GM19025 (cell line): ENCODE results near the gene ATG13.
A peak's percentile ranks its signal among the peaks of the same experiment; 100 is the strongest.
"Not testable (repeated sequence)": the region's sequence is repeated elsewhere in the genome, so short reads cannot be mapped to it uniquely, and the experiment has no call there.

Experiments used
- ATAC-seq: cut with Tn5 transposase; IDR thresholded peaks from one replicate; pipeline ENCODE4 v1.9.1; 2021; ENCODE audit warnings: mild to moderate bottlenecking, low read depth, moderate library complexity; ENCODE audit not compliant: unreplicated experiment

The ATG13 gene

DNA sequence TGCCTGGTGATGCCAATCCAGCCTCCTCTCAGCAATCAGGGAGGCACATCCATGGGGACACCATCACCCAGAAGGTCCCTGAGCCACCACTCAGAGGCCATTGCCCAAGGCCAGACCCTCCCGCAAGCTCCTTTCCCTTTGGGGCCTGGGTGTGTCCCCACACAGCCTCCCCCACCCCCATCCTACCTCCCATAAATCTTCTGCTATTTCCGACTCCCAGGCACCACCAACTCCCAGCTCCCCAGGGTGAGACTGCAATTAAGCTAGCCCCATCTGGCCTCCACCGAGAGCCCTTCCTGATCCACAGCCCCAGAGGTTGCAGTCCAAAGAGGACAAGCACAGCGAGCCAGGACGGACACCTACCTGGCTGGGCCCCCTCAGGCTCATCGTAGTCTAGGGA, 76.7 kb downstream of the ATG13 start:
- no peak for ATAC-seq

GRCh38 chr11:46694607-46695006, 77.3 kb downstream of the ATG13 start:
- no peak for ATAC-seq

- no peak for ATAC-seq
Observed at GRCh38 chr11:46695345-46696211, 78.2 kb downstream of the ATG13 start.

- ATAC-seq = no peak
Observed at GRCh38 chr11:46696212-46696558, 78.8 kb downstream of the ATG13 start.

GRCh38 chr11:46697303-46697702, 80.0 kb downstream of the ATG13 start:
- ATAC-seq = no peak

GRCh38 chr11:46697723-46698122, 80.4 kb downstream of the ATG13 start:
- no peak for ATAC-seq

DNA sequence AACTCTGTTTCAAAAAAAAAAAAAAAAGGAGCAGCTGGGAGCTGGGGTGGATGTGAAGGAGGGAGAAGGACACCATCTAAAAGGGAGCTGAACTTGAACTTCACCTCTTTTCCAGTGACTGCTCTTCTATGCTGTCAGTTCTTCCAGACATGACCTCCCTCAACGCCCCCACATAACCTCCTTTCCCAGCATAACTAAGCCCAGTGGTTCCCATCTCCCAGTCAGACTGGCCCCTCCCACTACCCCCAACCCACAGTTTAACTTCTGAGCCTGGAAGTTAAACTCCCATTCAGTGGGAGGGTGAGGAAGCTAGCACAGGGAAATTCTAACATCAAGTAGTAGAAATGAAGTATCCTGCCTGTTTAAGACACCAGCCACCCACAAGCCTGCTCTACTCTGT, 81.2 kb downstream of the ATG13 start:
- no peak for ATAC-seq

- peak; percentile 91 for ATAC-seq
Observed at GRCh38 chr11:46700241-46701077, 83.1 kb downstream of the ATG13 start, which contains the start of the genes ARHGAP1 and ZNF408. Gene ARHGAP1 (minus strand): TSS chr11:46700619. CDS start chr11:46696107, 4,512 bp downstream. Gene ZNF408 (plus strand): TSS chr11:46701031. CDS start chr11:46701048, 17 bp downstream.

DNA sequence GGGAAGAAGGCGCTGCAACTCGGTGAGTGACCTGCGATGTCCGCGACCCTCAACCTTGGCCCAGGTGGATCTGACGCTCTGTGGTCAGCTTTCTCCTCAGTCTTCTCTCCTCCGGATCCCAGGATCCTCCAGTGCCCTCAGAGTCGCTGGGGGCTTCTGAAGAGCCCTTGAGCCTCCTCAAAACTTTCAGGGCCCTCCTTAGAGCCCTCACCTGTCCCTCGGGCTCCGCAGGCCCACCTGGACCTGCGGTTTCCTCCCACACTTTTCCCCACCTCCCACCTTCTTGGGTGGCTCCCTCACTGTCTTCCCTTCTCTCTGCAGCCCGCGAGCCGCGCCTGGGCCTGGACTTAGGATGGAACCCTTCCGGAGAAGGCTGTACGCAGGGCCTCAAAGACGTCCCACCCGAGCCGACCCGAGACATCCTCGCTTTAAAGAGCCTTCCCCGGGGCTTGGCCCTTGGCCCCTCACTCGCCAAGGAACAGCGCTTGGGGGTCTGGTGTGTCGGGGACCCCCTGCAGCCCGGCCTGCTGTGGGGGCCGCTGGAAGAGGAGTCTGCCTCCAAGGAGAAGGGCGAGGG, 83.8 kb downstream of the ATG13 start:
- ATAC-seq = no peak

- ATAC-seq = no peak
Observed at GRCh38 chr11:46705070-46705688, 87.8 kb downstream of the ATG13 start.

GRCh38 chr11:46706886-46707285, 89.5 kb downstream of the ATG13 start:
- no peak for ATAC-seq

GRCh38 chr11:46709351-46709750, 92.0 kb downstream of the ATG13 start:
- not testable (repeated sequence) for ATAC-seq

- no peak for ATAC-seq
Observed at GRCh38 chr11:46710821-46711269, 93.5 kb downstream of the ATG13 start.

- no peak for ATAC-seq
Observed at GRCh38 chr11:46711303-46711702, 94.0 kb downstream of the ATG13 start.

GRCh38 chr11:46712874-46713576, 95.7 kb downstream of the ATG13 start:
- no peak for ATAC-seq

- ATAC-seq = not testable (repeated sequence)
Observed at GRCh38 chr11:46717825-46718154, 100.4 kb downstream of the ATG13 start.

GRCh38 chr11:46718155-46719019, 101.0 kb downstream of the ATG13 start:
- ATAC-seq = no peak

DNA sequence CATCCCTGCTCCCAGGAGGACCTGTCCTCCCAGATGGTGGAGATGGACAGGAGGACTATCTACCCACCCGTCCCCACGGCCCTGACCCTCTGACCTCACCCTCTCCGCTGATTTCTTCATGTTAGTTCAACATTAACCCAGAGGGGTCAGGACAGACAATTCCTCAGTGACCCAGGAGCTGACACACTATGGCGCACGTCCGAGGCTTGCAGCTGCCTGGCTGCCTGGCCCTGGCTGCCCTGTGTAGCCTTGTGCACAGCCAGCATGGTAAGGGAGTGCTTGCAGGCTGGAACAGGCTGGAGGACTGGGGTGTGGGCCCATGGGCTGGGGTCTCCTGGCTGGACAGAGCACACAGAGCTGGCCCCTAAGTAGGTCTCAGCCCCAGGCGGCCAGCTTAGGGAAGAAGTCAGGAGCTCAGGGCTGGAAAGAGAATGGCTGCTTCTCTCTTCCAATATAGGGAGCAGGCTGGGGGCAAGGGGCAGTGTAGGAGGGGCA, 101.7 kb downstream of the ATG13 start, which contains the start of gene F2:
Gene F2 (plus strand): TSS at position 166 of the 495 bp plus-strand sequence. CDS start 23 bp downstream, at position 189.
- ATAC-seq = no peak
